ENCODE results near the gene LPIN1.

DNA sequence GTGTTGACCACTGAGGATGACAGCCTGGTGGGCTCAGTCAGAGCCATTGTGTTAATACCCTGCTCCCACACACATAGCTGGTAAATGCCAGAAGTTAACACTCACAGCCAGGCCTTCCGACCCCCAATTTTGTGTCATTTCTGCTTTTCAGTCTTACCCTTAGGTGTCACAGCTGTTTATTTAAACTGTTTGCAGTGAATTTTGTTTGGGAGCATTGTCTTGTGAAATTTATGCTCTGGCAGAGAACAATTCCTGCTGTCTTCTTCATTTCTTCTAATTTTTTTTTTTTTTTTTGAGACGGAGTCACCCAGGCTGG lies 8.2 kb downstream of the LPIN1 start:
- TF ChIP-seq, protein P1, sequence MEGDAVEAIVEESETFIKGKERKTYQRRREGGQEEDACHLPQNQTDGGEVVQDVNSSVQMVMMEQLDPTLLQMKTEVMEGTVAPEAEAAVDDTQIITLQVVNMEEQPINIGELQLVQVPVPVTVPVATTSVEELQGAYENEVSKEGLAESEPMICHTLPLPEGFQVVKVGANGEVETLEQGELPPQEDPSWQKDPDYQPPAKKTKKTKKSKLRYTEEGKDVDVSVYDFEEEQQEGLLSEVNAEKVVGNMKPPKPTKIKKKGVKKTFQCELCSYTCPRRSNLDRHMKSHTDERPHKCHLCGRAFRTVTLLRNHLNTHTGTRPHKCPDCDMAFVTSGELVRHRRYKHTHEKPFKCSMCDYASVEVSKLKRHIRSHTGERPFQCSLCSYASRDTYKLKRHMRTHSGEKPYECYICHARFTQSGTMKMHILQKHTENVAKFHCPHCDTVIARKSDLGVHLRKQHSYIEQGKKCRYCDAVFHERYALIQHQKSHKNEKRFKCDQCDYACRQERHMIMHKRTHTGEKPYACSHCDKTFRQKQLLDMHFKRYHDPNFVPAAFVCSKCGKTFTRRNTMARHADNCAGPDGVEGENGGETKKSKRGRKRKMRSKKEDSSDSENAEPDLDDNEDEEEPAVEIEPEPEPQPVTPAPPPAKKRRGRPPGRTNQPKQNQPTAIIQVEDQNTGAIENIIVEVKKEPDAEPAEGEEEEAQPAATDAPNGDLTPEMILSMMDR (IDR thresholded peaks at IDR 0.05; ENCODE audit: poor library complexity) = no peak
- no peak for TF ChIP-seq EZH2phosphoT487 (IDR thresholded peaks at IDR 0.05; ENCODE audit: low read depth, severe bottlenecking, unreplicated experiment)
